MV-4-11 (cell line): ENCODE measurements around the gene CLPTM1L.
A peak's percentile ranks its signal among the peaks of the same experiment; 100 is the strongest.
"Not testable (repeated sequence)": the region's sequence is repeated elsewhere in the genome, so short reads cannot be mapped to it uniquely, and the experiment has no call there.

Experiments used
- DNase-seq: peaks from one replicate; lab custom pipeline; 2025; lab: John Stamatoyannopoulos, UW

The CLPTM1L gene

GRCh38 chr5:1380910-1381309, 36.0 kb upstream of the CLPTM1L start:
- no peak for DNase-seq

- DNase-seq, result no peak
Measured at GRCh38 chr5:1380011-1380817, 35.3 kb upstream of the CLPTM1L start.

GRCh38 chr5:1378866-1379659, 34.2 kb upstream of the CLPTM1L start:
- DNase-seq, result no peak

- DNase-seq, result no peak
Measured at GRCh38 chr5:1378096-1378495, 33.2 kb upstream of the CLPTM1L start.

GRCh38 chr5:1376981-1377380, 32.1 kb upstream of the CLPTM1L start:
- DNase-seq, result no peak

- peak; percentile 84 for DNase-seq
Measured at GRCh38 chr5:1375871-1376810, 31.2 kb upstream of the CLPTM1L start.

GRCh38 chr5:1374679-1375055, 29.8 kb upstream of the CLPTM1L start:
- no peak for DNase-seq

- DNase-seq, result no peak
Measured at GRCh38 chr5:1374030-1374678, 29.3 kb upstream of the CLPTM1L start.

GRCh38 chr5:1371972-1372342, 27.1 kb upstream of the CLPTM1L start:
- not testable (repeated sequence) for DNase-seq

- DNase-seq, result peak; percentile 71
Measured at GRCh38 chr5:1371218-1371971, 26.5 kb upstream of the CLPTM1L start.

- no peak for DNase-seq
Measured at GRCh38 chr5:1370006-1370405, 25.1 kb upstream of the CLPTM1L start.

- DNase-seq, result no peak
Measured at GRCh38 chr5:1368756-1369155, 23.9 kb upstream of the CLPTM1L start.

- DNase-seq, result no peak
Measured at GRCh38 chr5:1368236-1368635, 23.3 kb upstream of the CLPTM1L start.

GRCh38 chr5:1367149-1367548, 22.2 kb upstream of the CLPTM1L start:
- DNase-seq, result no peak

GRCh38 chr5:1366514-1366913, 21.6 kb upstream of the CLPTM1L start:
- DNase-seq, result no peak

GRCh38 chr5:1364211-1364610, 19.3 kb upstream of the CLPTM1L start:
- DNase-seq, result no peak

GRCh38 chr5:1363581-1363980, 18.7 kb upstream of the CLPTM1L start:
- no peak for DNase-seq

- DNase-seq, result no peak
Measured at GRCh38 chr5:1363160-1363559, 18.3 kb upstream of the CLPTM1L start.

- no peak for DNase-seq
Measured at GRCh38 chr5:1362242-1363015, 17.5 kb upstream of the CLPTM1L start.

- DNase-seq, result no peak
Measured at GRCh38 chr5:1360861-1361260, 16.0 kb upstream of the CLPTM1L start.
